HG03520 (cell line): Measurements from ENCODE around the gene ABO.
"Not testable (repeated sequence)": the region's sequence is repeated elsewhere in the genome, so short reads cannot be mapped to it uniquely, and the experiment has no call there.

ENCODE experiments used
- ATAC-seq: cut with Tn5 transposase; IDR thresholded peaks from one replicate; pipeline ENCODE4 v1.9.1; 2021; ENCODE audit warnings: mild to moderate bottlenecking, moderate library complexity; ENCODE audit not compliant: unreplicated experiment

ABO gene

DNA sequence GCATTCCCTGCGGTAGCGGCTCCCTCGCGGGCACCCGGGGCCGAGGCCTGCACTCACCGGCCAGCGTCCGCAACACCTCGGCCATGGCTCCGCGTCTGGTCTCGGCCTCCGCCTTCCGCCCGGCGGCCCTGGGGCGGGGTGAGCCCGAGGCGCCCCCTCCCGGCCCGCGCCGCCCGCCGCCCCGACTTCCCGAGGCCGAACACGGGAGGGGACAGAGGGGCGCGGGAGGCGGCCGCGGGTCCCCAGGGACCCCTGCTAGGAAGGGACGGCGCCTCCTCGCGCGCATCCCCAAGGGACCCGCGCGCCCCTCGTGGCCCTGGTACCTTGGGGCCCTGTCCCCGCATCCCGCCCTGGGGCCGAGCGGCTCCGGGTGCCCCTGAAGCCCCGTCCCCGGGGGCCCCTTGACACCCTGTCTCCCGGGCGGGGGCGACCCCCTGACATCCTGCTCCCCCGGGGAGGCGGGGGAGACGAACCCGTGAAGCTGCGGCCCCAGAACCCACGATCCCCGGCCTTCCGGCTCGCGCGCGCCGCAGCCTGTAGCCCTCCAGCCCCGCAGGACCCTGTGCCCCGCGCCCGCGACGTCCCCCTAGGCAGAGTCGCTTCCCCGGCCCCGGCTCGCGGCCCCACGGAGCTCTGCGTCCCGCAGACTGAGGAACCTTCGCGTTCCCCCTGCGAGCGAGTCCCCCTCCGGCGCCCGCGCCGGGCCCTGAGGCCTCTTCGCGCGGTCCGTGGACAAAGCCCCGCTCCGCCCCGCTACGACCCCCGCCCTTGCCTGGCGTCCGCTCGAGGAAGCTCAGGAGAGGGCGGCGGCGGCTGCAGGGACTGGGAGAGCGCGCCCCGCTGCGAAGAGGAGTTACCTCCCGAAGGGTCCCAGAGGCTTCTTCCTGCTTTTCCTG lies at the start of gene ABO:
TSS of gene ABO (minus strand) at position 97 of the 896 bp plus-strand sequence.
- ATAC-seq, result no peak

DNA sequence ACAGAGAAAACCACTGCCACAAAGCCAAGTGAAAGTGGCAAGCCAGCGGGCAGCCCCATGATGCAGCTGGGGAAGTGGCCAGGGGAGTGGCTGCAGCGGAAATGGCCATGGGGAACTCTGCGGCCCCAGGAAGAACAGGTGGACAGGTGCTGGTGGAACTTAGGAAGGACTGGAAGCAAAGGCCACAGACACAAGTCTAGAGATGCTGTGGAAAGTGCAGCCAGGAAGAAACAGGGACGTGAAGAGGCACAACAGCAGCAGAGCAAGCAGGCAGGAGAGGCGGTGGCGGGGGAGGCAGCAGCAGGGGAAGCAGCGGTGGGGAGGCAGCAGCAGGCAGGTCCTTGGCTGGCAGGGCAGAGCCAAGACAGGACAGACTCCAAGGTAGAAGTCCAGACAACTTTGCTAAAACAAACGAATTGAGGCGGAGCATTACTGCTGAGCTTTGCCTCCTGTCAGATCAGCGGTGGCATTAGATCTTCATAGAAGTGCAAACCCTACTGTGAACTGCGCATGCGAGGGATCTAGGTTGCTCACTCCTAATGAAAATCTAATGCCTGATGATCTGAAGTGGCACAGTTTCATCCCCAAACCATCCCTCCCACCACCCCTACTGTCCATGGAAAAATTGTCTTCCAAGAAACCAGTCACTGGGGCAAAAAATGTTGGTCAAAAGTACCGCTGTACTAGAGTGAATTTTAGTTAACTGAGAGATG lies 49.1 kb upstream of the ABO start:
- ATAC-seq, result no peak

DNA sequence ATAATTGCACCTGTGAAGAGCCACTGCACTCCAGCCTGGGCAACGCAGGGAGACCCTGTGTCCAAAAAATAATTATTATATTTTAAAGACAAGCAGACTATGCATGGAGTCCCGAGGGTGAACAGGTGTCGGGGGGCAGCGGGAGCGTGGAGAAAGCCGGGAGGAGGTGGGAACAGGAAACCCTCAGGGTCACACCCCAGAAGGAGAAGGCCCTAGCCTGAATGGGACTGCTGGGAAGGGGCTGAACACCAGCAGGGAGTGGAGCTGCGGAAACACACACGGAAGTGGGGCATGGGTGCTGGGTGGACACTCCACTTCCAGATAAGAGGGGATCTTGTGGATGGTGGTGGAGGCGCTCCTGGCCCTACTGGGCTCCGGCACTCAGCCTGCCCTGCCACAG lies 48.2 kb upstream of the ABO start:
- ATAC-seq, result no peak

DNA sequence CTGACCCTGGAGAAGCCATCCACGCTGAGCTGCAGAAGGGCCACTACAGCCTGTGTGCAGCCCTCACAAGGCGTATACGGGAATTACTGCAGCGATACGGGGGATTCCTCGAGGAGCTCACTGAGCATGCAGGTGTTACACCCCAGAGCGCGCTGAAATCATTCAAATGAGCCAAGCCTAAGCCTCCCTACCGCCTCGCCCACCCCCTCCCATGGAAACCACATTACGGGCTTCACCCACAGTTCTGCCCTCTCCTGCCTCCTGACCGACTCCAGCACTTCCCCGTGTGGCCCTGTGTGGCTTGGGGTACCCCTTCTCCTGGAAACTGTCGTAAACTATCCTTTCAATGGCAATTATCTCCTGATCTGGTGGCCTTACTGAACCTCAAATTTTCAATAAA lies 47.7 kb upstream of the ABO start:
- ATAC-seq, result no peak

DNA sequence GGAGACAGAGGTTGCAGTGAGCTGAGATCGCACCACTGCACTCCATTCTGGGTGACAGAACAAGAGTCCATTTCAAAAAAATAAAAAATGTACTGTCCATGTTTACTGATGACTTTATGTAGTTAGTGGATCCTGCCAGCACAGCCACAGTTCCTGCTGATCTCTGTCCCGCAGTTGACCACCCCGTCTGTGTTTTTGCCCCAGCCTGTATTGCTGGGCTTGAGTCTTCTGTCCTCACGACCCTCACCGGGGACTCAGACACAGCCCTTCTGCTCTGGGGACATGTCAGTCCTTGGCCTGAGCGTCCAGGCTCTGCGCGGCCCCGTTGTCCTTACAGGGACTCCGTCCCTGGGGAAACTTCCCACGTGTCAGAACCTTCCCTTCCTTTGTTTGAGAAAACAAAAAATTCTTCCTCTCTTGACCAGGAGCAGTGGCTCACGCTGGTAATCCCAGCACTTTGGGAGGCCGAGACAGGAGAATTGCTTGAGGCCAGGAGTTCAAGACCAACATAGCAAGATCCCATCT lies 46.5 kb upstream of the ABO start:
- no peak for ATAC-seq

DNA sequence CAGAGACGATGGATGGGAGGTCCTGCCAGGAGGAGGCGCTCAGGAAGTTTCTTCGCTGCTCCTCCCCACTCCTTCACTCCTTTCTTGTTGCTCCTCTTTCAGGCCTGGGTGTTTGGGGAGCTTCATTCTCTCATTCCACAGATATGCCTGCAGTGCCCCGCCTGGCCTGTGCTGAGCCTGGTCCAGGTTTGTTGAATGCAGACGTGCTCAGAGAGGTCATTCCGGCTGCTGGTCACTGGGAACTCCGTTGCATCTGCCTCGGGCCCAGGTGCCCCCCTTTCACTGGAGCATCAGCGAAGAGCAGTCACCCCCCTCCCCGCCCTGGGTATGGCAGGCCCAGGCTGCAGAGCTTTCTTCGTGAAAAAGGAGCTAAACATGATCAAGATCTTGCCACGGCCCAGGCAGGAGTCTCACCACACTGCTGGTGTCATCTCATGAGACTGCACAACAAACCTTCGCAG lies 45.5 kb upstream of the ABO start:
- ATAC-seq, result no peak

DNA sequence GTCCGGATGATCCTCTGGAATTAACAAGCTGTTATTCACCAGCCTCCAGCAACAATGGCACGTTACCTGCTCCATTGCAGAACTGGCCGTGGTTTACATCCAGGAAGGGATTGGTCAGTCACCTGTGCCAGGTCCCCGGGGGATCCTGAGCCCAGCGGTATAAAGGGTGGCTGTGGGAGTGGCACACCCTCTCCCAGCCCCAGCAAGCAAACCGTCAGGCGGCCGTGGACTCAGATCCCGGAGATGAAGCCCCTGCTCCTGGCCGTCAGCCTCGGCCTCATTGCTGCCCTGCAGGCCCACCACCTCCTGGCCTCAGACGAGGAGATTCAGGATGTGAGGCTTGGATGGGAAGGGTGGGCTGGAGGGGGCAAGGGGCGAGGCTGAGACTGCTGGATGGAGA lies 42.5 kb upstream of the ABO start:
- ATAC-seq, result not testable (repeated sequence)

DNA sequence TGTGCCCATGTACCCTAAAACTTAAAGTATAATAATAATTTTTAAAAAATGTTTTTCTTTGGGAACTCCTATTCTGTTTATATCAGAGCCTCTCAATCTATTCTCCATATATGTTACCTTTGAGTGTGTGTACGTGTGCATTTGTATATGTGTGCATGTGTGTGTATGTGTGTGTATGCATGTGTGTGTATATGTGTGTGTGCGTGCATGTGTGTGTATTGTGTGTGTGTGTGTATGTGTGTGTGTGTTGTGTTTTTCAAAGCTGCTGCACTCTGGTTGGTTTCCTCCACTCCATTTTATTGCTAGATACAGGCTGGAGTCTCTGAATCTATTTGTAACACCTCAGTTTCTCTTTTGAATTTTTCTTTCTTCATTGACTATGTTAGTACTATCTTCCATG lies 41.0 kb upstream of the ABO start:
- no peak for ATAC-seq

DNA sequence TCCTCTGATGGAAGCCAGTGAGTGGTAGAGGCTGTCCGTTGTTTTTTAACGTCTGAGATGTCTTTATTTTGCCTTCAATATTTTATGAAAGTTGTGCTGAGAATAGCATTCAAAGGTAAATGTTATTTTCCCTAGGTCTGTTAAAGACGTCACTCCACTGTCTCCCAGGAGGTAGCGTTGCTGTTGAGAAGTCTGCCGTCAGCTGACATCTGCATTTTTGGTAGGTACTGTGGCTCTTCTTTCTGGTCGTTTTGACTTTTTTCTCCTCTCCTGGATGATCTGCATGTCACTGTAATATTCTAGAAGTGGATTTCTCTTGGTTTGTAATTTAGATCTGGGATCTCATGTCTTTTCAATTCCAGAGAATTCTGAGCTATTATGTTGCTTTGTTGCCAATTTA lies 34.6 kb upstream of the ABO start:
- no peak for ATAC-seq

DNA sequence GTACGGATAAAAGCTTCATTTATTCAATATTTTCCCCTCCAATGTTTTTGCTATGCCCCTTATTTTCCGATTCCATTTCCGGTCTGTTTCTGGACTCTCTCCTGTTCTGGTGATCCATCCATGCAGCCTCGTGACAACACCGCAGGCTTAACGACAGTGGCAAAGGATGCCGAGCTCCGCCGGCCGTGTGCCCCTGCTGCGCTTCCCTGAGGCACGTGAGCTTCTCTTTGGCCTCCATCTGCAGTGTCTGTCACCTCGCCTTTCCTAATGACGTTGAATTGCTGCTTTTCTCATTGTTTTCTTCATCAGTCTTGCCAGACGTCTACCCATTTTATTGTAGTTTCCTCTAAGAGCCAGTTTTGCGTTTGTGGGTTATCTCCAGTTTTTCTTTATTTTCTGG lies 32.3 kb upstream of the ABO start:
- no peak for ATAC-seq

DNA sequence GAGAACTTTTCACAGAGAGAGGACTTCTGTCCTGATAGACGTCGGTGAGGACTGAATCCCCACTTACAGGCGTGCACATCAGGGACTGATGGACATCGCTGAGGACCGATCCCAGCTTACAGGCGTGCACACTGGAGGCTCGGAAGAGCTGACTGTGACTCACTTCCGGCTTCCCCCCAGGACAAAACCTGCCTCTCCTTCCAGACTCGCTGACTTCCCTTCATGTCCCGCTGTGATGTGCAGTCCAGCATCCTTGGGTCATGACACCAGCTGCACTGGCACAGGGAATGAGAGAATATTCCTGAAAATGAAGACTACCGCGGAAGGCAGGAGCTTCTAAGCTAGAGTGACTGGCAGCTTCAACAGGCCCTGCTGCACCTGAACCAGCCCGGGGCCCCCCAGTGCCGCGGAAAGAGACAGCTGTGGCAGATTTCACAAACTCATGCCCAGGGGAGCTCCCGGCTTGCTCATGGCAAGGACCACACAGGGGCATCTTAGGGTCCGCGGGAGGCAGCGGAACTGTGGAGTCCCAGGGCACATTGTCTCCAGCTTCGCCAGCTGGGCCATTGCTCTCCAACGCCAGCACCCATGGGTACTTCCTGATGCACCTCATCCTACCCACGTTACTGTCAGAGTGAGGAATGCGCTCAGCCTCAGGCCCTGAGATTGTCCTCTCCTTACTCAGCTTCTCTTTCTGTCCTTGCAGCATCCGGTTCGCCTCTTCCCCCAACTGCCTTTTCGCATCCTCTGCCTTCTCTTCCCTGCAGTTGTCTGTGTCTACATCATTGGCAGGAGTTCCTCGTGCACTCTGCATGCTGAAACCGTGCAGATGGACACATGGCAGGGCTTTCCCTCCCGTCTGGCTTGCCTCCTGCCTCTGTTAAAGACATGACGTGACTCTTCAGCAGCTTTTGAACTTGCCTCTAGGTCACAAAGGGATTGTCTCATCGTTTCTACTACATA lies 31.5 kb upstream of the ABO start:
- no peak for ATAC-seq

DNA sequence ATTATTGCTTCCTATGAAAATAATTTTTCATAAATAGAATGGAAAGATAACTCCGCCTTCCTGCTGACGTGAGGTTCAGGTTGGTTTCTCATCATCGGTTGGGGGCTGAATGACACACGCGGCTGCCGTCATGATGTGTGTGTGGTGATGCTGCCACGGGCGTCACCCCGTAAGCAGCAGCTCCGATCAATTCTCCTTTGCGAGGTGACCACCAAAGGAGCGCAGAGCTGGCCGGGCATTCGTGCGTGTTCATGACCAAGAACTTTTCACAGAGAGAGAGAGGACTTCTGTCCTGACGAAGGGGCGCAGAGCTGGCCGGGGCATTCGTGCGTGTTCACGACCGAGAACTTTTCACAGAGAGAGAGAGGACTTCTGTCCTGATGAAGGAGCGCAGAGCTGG lies 30.7 kb upstream of the ABO start:
- ATAC-seq, result no peak

DNA sequence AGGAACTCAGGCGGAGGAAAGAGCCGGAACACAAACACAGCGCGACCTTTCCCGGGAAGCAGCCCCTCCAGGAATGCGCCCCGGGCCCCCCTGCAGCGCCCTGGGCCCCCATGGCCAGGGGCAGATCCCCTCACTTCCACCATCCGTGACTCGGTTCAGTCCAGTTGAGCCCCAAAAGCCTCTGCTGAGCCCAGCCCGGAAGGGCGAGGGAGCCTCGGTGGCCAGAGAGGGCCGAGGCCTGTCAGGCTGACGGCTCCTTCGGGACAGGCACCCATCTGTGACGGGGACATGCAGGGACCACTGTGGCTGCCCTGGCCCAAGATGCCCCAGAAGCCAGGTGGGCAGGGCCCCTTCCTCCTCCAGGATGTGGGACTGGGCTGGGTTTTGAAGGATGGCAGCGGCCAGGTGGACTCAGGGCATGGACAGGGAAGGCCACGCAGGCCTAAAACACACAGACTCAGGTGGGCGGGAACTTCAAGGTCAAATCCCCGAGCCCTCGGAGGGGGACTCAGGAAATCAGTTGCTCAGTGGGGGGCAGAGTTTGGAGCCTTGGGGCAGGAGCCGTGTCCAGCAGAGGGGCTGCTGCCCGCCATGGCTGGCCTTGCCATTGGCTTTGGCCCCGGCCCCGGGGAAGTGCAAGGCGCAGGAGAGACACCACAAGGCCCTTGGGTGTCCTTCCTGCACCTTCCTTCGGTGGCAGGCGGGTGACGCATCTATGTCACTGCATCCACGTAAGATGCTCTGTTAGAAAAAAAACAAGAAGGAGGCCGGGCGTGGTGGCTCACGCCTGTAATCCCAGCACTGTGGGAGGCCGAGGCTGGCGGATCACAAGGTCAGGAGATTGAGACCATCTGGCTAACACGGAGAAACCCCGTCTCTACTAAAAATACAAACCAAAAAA lies 29.7 kb upstream of the ABO start:
- ATAC-seq, result no peak

DNA sequence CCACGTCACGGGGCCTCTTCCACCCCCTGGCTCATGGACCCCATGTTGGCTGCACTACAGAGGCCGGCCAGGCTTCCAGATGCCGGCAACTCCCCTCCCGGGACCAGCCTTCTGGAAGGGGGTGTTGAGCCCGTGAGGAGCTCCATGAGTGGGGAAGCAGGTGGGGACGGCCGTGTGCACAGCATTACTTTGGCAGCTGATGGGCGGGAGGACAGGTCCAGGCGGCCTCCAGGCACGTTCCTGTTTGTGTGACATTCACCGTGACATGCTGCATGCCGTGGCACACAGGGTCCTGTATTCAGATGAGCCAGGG lies 29.1 kb upstream of the ABO start:
- no peak for ATAC-seq

DNA sequence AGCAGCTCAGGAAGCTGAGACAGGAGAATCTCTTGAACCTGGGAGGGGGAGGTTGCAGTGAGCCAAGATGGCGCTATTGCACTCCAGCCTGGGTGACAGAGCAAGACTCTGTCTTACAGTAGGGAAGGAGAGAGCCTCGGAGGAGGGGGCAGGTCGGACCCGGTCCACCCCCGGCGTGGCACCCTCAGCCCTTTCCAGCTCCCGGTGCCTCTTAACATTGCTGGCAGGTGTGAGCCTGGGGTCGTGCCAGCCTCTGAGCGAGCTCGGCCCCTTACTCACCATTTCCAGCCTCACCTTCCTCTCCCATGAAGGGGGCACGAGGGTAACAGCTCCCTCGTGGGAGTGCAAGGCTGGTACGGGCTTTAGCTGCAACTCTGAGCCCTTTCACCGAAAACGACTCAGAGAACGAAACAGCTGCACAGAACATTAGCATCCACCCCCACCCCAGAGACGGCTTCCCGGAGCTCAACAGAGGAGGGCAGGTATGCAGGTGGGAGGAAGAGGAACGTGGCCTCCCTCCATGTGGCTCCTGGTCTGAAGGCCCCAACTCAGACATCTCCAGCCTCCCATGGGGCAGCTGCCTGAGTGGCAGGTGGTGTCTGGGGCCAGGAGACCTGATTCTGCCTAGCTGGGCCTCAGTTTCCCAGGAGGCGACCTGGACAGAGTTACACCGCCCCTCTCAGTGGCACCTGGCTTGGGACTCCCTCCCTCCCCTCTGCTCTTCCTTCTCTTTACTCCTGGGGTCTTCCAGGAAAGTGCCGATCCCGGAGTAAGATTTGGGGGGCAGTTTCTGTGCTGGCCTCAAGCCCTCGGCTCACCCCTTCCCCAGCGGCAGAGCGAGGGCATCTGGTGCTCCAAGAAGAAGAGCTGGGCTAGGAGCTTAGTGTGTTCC lies 28.5 kb upstream of the ABO start:
- no peak for ATAC-seq

DNA sequence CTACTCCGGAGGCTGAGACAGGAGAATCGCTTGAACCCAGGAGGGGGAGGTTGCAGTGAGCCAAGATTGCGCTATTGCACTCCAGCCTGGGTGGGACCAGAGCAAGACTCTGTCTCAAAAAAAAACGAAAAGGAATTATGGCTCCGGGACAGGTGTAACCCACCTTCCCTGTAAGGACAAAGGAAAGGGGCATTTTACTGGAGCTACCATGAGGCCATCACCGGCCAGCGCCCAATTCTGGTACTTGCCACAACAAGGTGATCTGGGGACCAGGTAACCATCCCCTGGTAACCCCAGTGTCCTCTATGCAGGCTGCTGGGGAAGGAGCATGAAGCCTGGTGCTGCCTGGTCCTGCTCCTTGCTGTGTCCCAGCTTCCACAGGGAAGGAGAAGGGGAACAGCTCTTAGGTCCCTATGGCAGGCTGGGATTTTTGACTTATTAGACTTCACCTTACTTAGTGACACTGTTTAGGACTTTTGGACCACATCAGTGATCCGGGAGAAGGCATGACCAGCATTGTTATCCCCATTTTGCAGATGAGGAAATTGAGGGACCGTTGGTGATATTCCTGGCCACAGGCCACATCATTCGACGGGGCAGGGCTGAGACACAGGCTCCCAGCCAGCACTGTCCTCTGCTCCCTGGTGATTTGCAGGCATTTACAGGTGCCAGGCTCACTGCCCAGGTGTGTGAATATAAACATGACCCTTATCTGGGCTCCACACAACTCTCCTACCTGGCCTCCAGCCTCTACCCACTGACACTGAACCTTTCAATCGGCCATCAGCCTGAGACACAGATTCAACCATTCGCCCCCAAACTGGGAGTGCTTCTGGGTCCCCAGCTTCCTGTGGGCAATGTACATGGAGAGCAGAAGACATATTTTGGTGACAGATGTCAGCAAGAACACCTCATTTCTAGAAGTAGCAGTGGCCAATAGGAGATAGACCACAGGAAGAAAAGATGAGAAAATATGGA lies 26.5 kb upstream of the ABO start:
- no peak for ATAC-seq

DNA sequence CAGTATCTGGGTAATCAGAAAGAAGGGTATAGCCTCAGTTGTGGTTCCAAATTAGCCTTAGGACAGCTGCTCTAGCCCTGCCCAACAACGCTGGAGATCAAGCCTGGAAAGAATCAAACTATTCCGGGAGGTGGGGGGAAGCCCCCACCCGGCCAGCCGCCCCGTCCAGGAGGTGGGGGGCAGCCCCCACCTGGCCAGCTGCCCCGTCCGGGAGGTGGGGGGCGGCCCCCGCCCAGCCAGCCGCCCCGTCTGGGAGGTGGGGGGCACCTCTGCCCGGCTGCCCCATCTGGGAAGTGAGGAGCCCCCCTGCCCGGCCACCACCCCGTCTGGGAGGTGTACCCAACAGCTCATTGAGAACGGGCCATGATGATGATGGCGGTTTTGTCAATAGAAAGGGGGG lies 25.0 kb upstream of the ABO start:
- ATAC-seq, result not testable (repeated sequence)

DNA sequence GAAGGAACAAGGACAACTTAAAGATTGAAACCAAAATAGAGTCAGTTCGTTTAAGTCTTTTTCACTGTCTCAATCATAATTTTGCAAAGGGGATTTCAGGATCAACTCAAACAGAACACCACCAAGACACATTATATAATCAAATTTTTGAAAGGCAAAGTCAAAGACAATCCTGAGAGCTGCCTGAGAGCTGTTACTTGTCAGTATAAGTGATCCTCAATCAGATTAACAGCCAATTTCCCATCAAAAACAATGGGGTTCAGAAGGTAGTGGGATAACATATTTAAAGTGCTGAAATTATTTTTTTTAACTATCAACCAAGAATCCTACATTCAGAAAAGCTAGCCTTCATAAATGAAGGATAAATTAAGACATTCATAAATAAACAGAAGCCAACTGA lies 19.3 kb upstream of the ABO start:
- ATAC-seq, result no peak
